Glutamatergic neuron (in vitro differentiated cells): Measurements from ENCODE around the gene MMP25. TPM values are rescaled to one million over a fixed set of nuclear protein-coding genes. Genes with fewer than 3 reads are reported as not detected.
"Not testable (repeated sequence)": the region's sequence is repeated elsewhere in the genome, so short reads cannot be mapped to it uniquely, and the experiment has no call there.

Source experiments
- DNase-seq: peaks from one replicate; pipeline ENCODE4 v3.0.0; 2022
- H3K27ac Mint-ChIP-seq: one replicate; pipeline ENCODE4 v1.8.0; 2020; ENCODE audit warnings: mild to moderate bottlenecking, mixed read lengths, inconsistent platforms; ENCODE audit not compliant: unreplicated experiment
- H3K27me3 Mint-ChIP-seq: one replicate; pipeline ENCODE4 v1.8.0; 2020; ENCODE audit warnings: mild to moderate bottlenecking, moderate library complexity, mixed read lengths, inconsistent platforms; ENCODE audit not compliant: unreplicated experiment
- H3K36me3 Mint-ChIP-seq: one replicate; pipeline ENCODE4 v1.8.0; 2020; ENCODE audit warnings: mild to moderate bottlenecking, mixed read lengths, inconsistent platforms; ENCODE audit not compliant: unreplicated experiment
- H3K4me1 Mint-ChIP-seq: one replicate; pipeline ENCODE4 v1.8.0; 2020; ENCODE audit warnings: mild to moderate bottlenecking, low read depth, mixed read lengths, inconsistent platforms; ENCODE audit not compliant: unreplicated experiment
- H3K4me3 Mint-ChIP-seq: one replicate; pipeline ENCODE4 v1.8.0; 2020; ENCODE audit warnings: mild to moderate bottlenecking, mixed read lengths, inconsistent platforms; ENCODE audit not compliant: unreplicated experiment
- H3K9me3 Mint-ChIP-seq: one replicate; pipeline ENCODE4 v1.8.0; 2020; ENCODE audit warnings: mild to moderate bottlenecking, moderate library complexity, mixed read lengths, inconsistent platforms; ENCODE audit not compliant: unreplicated experiment
- CTCF ChIP-seq: fragments of 200-600 bp; sonication (generic); IDR thresholded peaks from one replicate; pipeline ENCODE4 v1.5.0; 2021; ENCODE audit not compliant: partially characterized antibody, unreplicated experiment
- total RNA-seq: library from RNA; stranded (reverse); fragmentation: NEBNext Ultra II Directional; extraction: Animal tissue kit (Norgen Biotek cat#: 25700); gene quantifications from one replicate; pipeline ENCODE4 v1.2.1, GENCODE V29; 2021; ENCODE audit not compliant: unreplicated experiment

The MMP25 gene
- total RNA-seq, 1 donor from 2014 or later = not detected

GRCh38 chr16:3070608-3071111 is 24.3 kb downstream of the MMP25 start:
- Mint-ChIP-seq H3K4me3 (no peak overlapping the region), H3K27me3 (peaks cover 7% of the 10 kb centered on the region), H3K36me3 (no peaks in the 10 kb centered on the region), H3K9me3 (peaks cover 6% of the 10 kb centered on the region), H3K27ac (no peak overlapping the region), H3K4me1 (peaks cover 5% of the 10 kb centered on the region)
- no peak for DNase-seq
- no peak for TF ChIP-seq CTCF

- H3K36me3 Mint-ChIP-seq = no peaks in the 10 kb centered on the region
- peaks cover 4% of the 10 kb centered on the region for H3K9me3 Mint-ChIP-seq
- no peak for DNase-seq
- no peak for TF ChIP-seq CTCF
- no peak overlapping the region for H3K27ac Mint-ChIP-seq
- no peak overlapping the region for H3K4me3 Mint-ChIP-seq
- peaks cover 5% of the 10 kb centered on the region for H3K4me1 Mint-ChIP-seq
- peaks cover 9% of the 10 kb centered on the region for H3K27me3 Mint-ChIP-seq
These were observed 25.3 kb downstream of the MMP25 start for GRCh38 chr16:3071655-3072054.

GRCh38 chr16:3072148-3072547 is 25.8 kb downstream of the MMP25 start:
- H3K27me3 Mint-ChIP-seq, H3K9me3 Mint-ChIP-seq, H3K4me1 Mint-ChIP-seq, DNase-seq, H3K36me3 Mint-ChIP-seq, H3K27ac Mint-ChIP-seq, H3K4me3 Mint-ChIP-seq: not testable (repeated sequence)

GRCh38 chr16:3072576-3073263 is 26.4 kb downstream of the MMP25 start:
- H3K9me3 Mint-ChIP-seq, H3K36me3 Mint-ChIP-seq, DNase-seq, H3K4me1 Mint-ChIP-seq, H3K4me3 Mint-ChIP-seq, H3K27ac Mint-ChIP-seq, H3K27me3 Mint-ChIP-seq: not testable (repeated sequence)

- DNase-seq = no peak
- H3K9me3 Mint-ChIP-seq = peaks cover 2% of the 10 kb centered on the region
- H3K4me1 Mint-ChIP-seq = peaks cover 5% of the 10 kb centered on the region
- no peak for TF ChIP-seq CTCF
- H3K4me3 Mint-ChIP-seq = peak overlapping the region; percentile 5
- no peaks in the 10 kb centered on the region for H3K36me3 Mint-ChIP-seq
- H3K27me3 Mint-ChIP-seq = peaks cover 8% of the 10 kb centered on the region
- no peak overlapping the region for H3K27ac Mint-ChIP-seq
These were observed 27.1 kb downstream of the MMP25 start for GRCh38 chr16:3073448-3073847.

GRCh38 chr16:3074860-3075522 is 28.6 kb downstream of the MMP25 start:
- Mint-ChIP-seq H3K27me3 (peaks cover 8% of the 10 kb centered on the region), H3K4me3 (no peak overlapping the region)
- TF ChIP-seq CTCF = no peak

More at GRCh38 chr16:3074860-3075522, 28.6 kb downstream of the MMP25 start:
- H3K4me1 Mint-ChIP-seq = peaks cover 5% of the 10 kb centered on the region
- H3K9me3 Mint-ChIP-seq = peaks cover 2% of the 10 kb centered on the region
- no peak overlapping the region for H3K27ac Mint-ChIP-seq
- no peaks in the 10 kb centered on the region for H3K36me3 Mint-ChIP-seq
- DNase-seq = no peak
